ENCODE results near the gene SLC4A1AP.

- TF ChIP-seq CTCF (IDR thresholded peaks at IDR 0.05) = no peak
- TF ChIP-seq POLR2A (IDR thresholded peaks at IDR 0.05; ENCODE audit: low read depth) = no peak
Observed at GRCh38 chr2:27621524-27621923, 42.2 kb upstream of the SLC4A1AP start.

All from esophagus muscularis mucosa (tissue), 3 donors.